Measurements from ENCODE around the gene UCP2.

DNA sequence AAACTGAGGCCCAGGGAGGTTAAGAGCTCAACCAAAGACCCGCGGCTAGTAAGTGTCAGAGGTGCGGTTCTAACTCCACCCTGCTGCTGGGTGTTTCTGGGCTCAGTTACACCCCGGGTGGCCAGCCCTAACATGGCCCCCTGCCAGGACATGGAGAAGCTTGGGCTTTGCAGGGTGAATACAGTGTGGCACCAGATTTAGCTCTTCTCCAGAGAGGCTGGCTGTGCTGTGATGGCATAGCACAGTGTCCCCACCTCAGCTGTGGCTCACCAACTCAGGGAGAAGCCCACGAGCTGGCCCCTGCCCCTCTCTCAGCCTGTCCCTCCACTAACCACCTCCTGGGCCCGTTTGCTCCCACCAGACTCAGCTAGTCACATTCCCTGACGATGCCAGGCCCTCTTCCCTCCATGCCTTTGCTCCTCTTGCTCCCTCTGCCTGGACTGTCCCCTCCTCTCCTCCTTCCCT, 19.2 kb upstream of the UCP2 start:
- no peak for TF ChIP-seq POLR2A (IDR thresholded peaks at IDR 0.05)
- TF ChIP-seq, protein P1, sequence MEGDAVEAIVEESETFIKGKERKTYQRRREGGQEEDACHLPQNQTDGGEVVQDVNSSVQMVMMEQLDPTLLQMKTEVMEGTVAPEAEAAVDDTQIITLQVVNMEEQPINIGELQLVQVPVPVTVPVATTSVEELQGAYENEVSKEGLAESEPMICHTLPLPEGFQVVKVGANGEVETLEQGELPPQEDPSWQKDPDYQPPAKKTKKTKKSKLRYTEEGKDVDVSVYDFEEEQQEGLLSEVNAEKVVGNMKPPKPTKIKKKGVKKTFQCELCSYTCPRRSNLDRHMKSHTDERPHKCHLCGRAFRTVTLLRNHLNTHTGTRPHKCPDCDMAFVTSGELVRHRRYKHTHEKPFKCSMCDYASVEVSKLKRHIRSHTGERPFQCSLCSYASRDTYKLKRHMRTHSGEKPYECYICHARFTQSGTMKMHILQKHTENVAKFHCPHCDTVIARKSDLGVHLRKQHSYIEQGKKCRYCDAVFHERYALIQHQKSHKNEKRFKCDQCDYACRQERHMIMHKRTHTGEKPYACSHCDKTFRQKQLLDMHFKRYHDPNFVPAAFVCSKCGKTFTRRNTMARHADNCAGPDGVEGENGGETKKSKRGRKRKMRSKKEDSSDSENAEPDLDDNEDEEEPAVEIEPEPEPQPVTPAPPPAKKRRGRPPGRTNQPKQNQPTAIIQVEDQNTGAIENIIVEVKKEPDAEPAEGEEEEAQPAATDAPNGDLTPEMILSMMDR (IDR thresholded peaks at IDR 0.05), result no peak
- TF ChIP-seq POLR2AphosphoS5 (IDR thresholded peaks at IDR 0.05), result no peak
